Upper lobe of left lung (tissue), 6 donors: ENCODE data around the gene FAM3D. TPM values are rescaled to one million over a fixed set of nuclear protein-coding genes. Genes with fewer than 3 reads are reported as not detected.
A peak's percentile ranks its signal among the peaks of the same experiment; 100 is the strongest.

Source experiments
- ATAC-seq, 2 donors: fragments of 200-7000 bp; cut with Tn5 transposase; one replicate each; pipeline ENCODE4 v1.9.1; 2022; ENCODE audit warnings: mild to moderate bottlenecking in 2 of 2, moderate library complexity in 2 of 2; ENCODE audit not compliant: low FRiP score in 2 of 2
- DNase-seq, 2 donors: peaks; one replicate each; pipeline ENCODE4 v3.0.0-alpha.2; 2019 to 2020
- H3K27ac ChIP-seq, 4 donors: fragments of 200-600 bp; sonication (generic); one replicate each; pipeline ENCODE4 v1.5.1; 2016 to 2019
- H3K27me3 ChIP-seq, 4 donors: fragments of 200-600 bp; sonication (generic); one replicate each; pipeline ENCODE4 v1.5.1; 2017 to 2019
- H3K36me3 ChIP-seq, 4 donors: fragments of 200-600 bp; sonication (generic); one replicate each; pipeline ENCODE4 v1.5.1; 2016 to 2019
- H3K4me1 ChIP-seq, 4 donors: fragments of 200-600 bp; sonication (generic); one replicate each; pipeline ENCODE4 v1.5.1; 2018 to 2019
- H3K4me3 ChIP-seq, 4 donors: fragments of 200-600 bp; sonication (generic); one replicate each; pipeline ENCODE4 v1.5.1; 2017 to 2019; ENCODE audit warnings: mild to moderate bottlenecking in 2 of 4, moderate library complexity in 1 of 4
- H3K9me3 ChIP-seq, 4 donors: fragments of 200-600 bp; sonication (generic); one replicate each; pipeline ENCODE4 v1.5.1; 2018 to 2019
- EP300 ChIP-seq, 4 donors: sonication (generic); formaldehyde crosslinking; IDR thresholded peaks; one replicate each; pipeline ENCODE4 v1.5.1; 2017; ENCODE audit warnings: antibody characterized with exemption in 4 of 4, control low read depth in 2 of 4
- POLR2A ChIP-seq, 4 donors: fragments of 450-650 bp; IDR thresholded peaks; one replicate each; pipeline ENCODE4 v1.5.1; 2016 to 2017; ENCODE audit warnings: antibody characterized with exemption in 4 of 4, mild to moderate bottlenecking in 2 of 4
- POLR2AphosphoS5 ChIP-seq, 2 donors: sonication (generic); formaldehyde crosslinking; IDR thresholded peaks; one replicate each; pipeline ENCODE4 v1.5.1; 2017; ENCODE audit warnings: antibody characterized with exemption in 2 of 2
- WGBS, 2 donors: methylation state at CpG; one replicate each; pipeline ENCODE4 v1.1.5; 2017 to 2018; 5-methylcytosine and 5-hydroxymethylcytosine counted together
- total RNA-seq, 6 donors: library from RNA; depleted of rRNA in 4 of 6; stranded (reverse); fragments of >200 nt in 4 of 6; gene quantifications; one replicate each; pipeline versions ENCODE4 v1.1.0 to v1.2.1, GENCODE V29; 2016 to 2021
- TF ChIP-seq, protein P1 (sequence below), 6 experiments: fragments of 450-650 bp in 4 of 6; fragments of 200-600 bp in 2 of 6; sonication (generic) in 2 of 6; IDR thresholded peaks; one replicate each; pipeline ENCODE4 v1.5.1; 2016 to 2019; ENCODE audit warnings: antibody characterized with exemption in 6 of 6
- donor health status: DM: no; HTN: no; CAD: no; lungs with moderate emphysema.
- donor health status: DM: no; HTN: yes; CAD: no; lungs with severe emphysema.

Gene FAM3D
- total RNA-seq, 6 donors from 2014 or later, result 1.0 to 7.7 (median 1.5) TPM

DNA sequence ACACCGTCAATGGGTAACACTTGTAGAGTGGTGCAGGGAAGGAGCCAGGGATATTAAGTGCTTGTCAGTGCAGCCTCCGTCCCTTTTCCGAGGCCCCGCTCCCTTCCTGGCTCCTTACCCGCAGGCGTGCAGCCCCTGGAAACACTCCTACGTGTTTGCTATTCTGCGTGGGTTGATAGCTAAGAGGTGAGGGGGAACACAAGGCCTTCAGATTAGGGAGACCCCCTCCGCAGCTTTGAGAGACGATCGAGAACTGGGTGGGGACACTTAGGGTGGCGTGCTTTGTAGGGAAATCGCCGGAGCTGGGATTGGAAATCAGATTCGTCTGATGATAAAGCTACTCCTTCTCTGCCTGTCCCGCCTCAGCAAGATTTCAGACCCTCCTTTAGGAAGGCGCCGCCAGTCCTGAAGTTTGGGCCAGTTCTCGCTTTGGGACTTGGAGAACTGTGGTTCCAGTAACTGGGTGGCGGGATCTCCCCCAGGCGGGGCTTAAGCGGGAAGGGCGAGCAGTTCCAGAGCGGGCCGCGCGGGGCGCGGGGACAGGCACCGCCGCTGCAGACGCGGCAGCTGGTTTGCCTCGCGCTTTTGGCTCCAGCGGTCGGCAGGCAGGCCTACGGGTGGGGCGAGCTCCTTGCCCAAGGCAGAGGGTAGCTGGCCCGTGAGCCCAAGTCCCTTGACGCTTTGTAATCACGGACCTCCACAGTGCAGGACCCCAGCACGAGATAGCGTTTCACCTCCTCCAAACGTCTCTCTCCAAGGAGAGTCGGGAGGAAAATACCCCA is 81.4 kb downstream of the FAM3D start:
- Histone ChIP-seq H3K9me3 (no peaks in the 10 kb centered on the region), H3K27ac (peak overlapping the region; percentile 76 to 89 (median 82)), H3K4me1 (peaks cover 19 to 21% (median 19%) of the 10 kb centered on the region in 4 donors), H3K27me3 (peaks cover 0 to 11% (median 6%) of the 10 kb centered on the region in 4 donors), H3K36me3 (no peaks in the 10 kb centered on the region), H3K4me3 (peak overlapping the region; percentile 21 to 60 (median 54))
- TF ChIP-seq EP300 (IDR thresholded peaks at IDR 0.05) (peak; percentile 32 to 76 (median 50)), POLR2A (IDR thresholded peaks at IDR 0.05) (peak in 1 of 4 donors; percentile 41), POLR2AphosphoS5 (IDR thresholded peaks at IDR 0.05) (peak; percentile 44 to 73)
- TF ChIP-seq, protein P1, sequence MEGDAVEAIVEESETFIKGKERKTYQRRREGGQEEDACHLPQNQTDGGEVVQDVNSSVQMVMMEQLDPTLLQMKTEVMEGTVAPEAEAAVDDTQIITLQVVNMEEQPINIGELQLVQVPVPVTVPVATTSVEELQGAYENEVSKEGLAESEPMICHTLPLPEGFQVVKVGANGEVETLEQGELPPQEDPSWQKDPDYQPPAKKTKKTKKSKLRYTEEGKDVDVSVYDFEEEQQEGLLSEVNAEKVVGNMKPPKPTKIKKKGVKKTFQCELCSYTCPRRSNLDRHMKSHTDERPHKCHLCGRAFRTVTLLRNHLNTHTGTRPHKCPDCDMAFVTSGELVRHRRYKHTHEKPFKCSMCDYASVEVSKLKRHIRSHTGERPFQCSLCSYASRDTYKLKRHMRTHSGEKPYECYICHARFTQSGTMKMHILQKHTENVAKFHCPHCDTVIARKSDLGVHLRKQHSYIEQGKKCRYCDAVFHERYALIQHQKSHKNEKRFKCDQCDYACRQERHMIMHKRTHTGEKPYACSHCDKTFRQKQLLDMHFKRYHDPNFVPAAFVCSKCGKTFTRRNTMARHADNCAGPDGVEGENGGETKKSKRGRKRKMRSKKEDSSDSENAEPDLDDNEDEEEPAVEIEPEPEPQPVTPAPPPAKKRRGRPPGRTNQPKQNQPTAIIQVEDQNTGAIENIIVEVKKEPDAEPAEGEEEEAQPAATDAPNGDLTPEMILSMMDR (IDR thresholded peaks at IDR 0.05), result peak; percentile 89 to 97 (median 96)
- ATAC-seq (peak; percentile 93 to 96), DNase-seq (peak; percentile 81 to 97)
- 4 to 9% methylated on average over 20 to 40 of the region's 46 CpGs for WGBS, 2 donors

DNA sequence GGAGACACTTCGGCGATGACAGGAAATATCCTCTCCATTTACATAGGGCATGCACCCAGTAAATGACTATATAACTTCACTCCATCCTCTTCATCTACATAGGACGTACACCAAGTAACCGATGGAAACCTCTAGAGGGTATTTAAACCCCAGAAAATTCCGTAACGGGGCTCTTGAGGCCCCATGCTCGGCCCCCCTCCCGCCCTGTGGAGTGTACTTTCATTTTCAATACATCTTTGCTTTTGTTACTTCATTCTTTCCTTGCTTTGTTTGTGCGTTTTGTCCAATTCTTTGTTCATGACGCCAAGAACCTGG is 81.9 kb downstream of the FAM3D start:
- peak in 1 of 4 donors; percentile 18 for TF ChIP-seq EP300 (IDR thresholded peaks at IDR 0.05)
- TF ChIP-seq, protein P1 (IDR thresholded peaks at IDR 0.05), result no peak
- no peak for TF ChIP-seq POLR2AphosphoS5 (IDR thresholded peaks at IDR 0.05)
- no peak for TF ChIP-seq POLR2A (IDR thresholded peaks at IDR 0.05)
- ATAC-seq (peak; percentile 13 to 14), DNase-seq (no peak)
- 24 to 30% methylated on average over 10 of the region's 10 CpGs for WGBS, 2 donors
- H3K9me3 ChIP-seq, result no peaks in the 10 kb centered on the region
- peaks cover 0 to 11% (median 6%) of the 10 kb centered on the region in 4 donors for H3K27me3 ChIP-seq
- peaks cover 19 to 21% (median 19%) of the 10 kb centered on the region in 4 donors for H3K4me1 ChIP-seq
- peak overlapping the region; percentile 76 to 89 (median 82) for H3K27ac ChIP-seq
- no peaks in the 10 kb centered on the region for H3K36me3 ChIP-seq
- H3K4me3 ChIP-seq, result peak overlapping the region; percentile 21 to 60 (median 54)

Other genes starting within 250 kb of the FAM3D start
- gene PDHB, start 232.9 kb downstream of the FAM3D start, total RNA-seq, result 10 to 100 TPM; 20.4 to 81.4 (median 48.5) TPM
- 10 to 100 TPM in 1 of 6 donors, 1 to 10 TPM in 5; 2.2 to 13.1 (median 6.0) TPM for gene KCTD6, start 174.7 kb downstream of the FAM3D start, total RNA-seq
- gene ACOX2, start 129.6 kb downstream of the FAM3D start, total RNA-seq, result 10 to 100 TPM in 4 of 6 donors, 1 to 10 TPM in 2; 5.2 to 32.5 (median 15.8) TPM
- gene FAM107A, start 89.4 kb downstream of the FAM3D start, total RNA-seq, result 100 to 1,000 TPM in 2 of 6 donors, 10 to 100 TPM in 4; 19.9 to 200 (median 81.1) TPM